ENCODE measurements around the gene TMEM30A.
A peak's percentile ranks its signal among the peaks of the same experiment; 100 is the strongest.

Gene TMEM30A

DNA sequence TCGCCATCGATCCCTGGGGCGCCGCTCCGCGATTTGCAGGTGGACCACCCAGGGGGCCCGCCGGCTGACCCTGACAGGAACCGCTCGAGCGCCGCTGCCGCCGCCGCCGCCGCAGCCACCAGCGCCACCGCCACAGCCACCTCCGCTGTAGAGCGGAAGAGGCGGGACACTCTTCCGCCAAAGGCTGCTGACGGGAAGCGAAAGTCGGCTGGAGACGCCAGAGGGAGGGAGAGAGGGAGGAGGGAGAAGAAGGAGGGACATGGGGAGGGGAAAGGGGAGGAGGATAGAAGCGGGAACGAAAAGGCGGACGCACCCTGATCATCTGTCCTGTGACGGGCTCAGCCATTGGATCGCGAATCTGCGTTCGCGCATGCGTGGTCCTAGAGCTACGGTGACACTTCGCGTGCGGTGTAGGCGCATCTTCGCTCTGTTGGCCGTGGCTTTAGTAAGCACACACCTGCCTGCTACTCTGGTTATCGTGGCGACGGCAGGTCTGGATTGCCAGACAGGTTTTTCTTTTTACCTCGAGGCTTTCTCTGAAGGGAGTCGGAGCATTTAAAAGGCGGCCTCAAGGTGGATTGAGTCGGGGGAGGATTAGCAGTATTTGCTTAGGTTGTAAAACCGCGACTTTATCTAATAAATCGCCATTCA is at the start of gene TMEM30A:
TSS of gene TMEM30A (minus strand) at position 161 of the 651 bp plus-strand sequence. CDS start at position 7, 154 bp downstream.
- DNase-seq = peak; percentile 98

DNA sequence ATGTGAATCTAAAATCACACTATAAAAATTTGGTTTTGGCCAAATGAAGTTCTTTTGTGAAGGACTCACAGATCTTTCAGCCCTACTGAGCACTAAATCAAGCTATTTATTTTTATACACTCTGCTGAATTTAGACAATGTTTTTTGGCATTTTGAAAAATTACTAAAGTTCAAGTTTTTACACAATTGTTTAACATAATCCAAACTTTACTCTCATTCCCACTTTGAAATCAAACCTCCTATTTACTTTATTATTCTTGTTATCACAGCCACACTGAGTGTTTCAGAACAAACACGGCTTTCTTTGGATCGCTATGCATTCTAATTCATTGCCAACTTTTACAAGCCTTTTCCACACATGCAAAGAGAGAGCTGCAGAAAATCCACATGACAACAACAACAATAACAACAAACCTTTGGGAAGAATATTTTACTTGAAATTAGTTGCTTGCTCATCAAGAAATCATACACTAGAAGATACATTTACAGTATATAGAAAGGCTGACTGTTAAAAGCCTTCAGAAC is 49.1 kb upstream of the TMEM30A start:
- no peak for DNase-seq

DNA sequence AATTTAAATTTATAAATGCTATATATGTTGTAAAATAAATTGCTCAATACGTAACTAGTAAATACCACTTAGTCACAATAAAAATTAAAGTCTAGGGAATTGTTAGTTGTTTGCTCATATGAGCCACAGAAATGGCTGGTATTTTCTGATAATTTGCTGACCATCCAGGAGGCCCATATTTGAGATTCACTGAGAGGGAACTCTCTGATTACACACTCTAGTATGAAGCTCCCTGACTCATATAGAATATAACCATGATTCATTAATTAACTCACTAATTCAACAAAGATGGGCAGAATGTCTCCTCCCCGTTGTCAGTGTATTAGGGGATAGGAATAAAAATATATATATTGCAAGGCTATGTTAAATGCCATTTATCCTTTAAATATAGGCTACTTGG is 46.6 kb upstream of the TMEM30A start:
- no peak for DNase-seq

DNA sequence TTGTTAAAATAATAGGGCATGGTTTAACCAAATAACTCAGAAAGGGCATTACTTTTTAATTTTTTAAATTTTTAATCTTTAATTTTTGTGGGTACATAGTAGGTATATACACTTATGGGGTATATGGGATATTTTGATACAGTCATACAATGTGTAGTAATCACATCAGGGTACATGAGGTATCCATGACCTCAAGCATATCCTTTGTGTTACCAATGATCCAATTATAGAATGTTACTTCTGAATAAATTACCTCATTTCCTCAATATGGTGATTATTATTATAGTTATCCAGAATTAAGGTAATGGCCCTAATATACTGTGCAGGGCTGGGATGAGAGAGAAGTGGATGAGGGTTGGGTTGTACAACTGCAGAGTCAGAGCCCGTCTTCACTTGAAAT is 45.1 kb upstream of the TMEM30A start:
- DNase-seq = no peak

DNA sequence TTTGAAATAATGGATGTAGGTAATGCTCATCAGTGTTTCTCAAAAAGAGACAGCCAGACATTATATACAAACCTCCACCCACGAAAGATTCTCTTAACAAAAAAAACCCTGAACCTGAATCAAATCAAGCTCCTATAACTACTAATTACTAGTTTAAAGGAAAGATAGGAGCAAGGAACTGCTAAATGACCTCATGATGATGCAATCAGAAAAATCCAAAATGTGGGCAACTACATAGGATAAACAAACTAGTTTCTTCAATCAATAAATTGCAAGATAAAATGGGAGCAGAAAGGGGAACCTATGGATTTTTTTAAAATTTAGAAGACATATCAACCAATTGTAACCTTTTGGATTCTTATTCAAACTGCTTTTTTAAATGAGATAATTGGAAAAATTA is 43.2 kb upstream of the TMEM30A start:
- no peak for DNase-seq

DNA sequence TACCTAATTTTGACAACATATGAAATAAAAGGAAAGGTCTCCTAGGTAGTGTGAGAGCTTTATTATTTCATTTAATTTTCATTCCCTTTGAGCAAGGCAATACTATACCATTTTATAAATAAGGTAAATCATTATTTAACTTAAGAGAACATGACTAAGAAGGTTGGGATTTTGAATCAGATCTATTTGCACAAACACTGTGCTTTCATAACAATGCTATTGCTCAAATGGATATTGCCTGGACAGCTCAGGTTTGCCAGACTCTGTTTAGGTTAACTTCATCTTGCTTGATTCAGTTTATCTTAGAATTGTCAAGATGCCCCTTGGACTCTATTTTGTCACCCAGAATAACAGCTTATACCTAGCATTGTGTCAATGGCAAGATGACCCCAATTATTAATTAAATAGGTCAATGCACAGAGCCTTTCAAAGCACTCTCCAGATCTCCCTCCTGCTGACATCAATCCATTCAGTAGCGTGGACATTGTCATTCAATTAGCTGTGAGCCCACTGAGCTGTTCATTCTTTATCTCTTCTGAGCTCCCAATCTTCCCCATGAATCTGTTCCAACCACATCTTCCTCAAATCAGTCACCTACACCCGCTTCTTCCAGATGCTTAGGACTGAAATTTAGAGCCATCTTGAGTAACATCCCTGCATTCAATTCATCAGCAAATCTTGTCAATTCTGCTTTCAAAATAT is 42.1 kb upstream of the TMEM30A start:
- no peak for DNase-seq

DNA sequence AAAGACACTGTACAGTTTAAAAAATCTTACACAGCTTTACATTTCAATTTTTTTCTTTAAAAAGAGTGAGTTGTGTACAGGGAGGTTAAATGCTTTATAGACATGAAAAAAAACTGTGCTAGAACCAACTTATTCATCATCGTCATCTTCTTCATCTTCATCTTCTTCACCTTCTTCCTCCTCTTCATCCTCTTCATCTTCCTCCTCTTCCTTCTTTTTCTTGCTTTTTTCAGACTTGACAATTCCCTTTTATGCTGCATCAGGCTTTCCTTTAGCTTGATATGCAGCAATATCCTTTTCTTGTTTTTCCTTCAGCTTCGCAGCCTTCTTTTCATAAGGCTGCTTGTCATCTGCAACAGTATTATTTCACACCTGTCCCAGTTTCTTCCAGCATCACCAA is 34.3 kb upstream of the TMEM30A start:
- DNase-seq = no peak

DNA sequence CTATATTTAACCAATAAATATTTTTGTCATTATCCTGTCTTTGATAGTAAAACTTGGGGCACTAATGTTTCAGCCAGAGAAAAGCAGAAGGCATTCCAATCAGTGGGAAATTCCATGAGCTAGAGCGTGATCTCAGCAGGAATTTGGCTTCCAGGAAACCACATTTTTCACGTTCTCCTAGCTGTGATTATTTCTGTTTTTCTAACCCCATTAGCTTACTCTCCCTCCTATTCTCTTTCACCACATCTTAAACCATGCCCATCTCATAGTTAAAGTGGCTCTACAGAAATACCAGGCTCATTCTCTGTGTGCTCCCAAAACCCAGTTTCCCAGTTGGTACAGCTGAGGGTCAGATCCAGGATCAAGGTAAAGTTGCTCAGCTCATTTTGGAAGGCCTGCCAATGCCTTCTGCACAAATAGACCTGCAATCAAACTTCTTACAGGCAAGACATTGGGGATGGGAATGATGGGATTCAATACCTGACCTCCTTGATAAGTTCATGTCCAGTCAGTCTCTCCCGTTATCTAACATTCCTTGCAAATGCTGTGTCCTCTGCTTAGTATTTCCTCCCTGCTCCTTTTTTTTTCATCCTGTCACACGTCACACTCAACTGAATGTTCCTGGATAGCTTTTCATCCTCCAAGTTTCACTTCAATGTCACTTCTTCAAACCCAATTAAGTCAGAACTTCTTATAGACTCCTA is 33.1 kb upstream of the TMEM30A start:
- no peak for DNase-seq

DNA sequence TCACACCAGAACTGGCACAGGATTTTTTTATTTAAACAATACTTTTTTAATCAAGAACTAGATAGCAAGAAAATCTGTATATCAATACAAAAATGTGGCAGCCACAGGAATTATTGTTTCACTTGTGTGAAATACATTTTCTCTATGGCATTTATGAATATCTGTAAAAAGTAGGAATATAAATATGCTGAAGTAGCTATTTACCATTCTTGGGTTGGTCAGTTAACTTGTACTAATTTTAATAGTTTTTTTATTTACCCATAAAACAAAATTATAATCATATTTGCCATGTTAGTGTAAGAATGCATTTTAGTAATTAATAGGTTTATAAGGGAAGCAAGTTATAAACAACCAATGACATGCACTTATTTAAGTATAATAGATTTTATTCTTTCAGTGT is 31.4 kb upstream of the TMEM30A start:
- DNase-seq = no peak

DNA sequence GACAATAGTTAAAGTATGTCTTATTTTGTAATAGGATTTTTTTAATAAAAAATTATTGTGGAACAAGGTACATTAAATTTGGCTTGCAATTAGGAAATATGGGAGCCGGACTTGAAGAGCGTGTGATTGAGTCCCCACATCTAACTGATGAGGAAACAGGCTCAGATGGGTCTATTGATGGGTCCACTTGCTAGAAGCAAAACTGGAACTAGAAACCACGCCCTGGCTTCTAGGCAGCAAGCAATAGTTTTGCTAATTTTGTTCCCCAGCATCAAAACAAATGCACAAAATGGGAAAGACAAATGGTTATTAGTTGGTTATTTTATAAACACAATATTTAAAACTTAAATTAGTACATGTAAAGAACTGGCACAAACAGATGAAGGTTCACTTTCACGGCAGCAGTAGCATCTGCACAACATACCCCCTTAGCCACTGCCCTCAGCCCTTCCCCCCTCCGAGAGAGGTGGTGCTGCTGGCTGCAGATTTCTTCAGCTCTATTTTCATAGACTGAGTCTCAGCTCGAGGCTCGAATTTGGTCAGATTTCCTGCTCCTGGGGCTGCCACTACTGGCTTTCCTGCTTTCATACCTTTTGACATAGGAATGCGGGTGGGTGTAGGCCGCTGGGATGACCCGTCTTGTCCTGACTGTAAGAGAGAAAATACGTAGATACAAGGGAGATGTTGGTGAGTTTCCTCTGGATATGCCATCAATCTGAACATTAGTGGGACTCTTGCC is 23.8 kb upstream of the TMEM30A start:
- no peak for DNase-seq

DNA sequence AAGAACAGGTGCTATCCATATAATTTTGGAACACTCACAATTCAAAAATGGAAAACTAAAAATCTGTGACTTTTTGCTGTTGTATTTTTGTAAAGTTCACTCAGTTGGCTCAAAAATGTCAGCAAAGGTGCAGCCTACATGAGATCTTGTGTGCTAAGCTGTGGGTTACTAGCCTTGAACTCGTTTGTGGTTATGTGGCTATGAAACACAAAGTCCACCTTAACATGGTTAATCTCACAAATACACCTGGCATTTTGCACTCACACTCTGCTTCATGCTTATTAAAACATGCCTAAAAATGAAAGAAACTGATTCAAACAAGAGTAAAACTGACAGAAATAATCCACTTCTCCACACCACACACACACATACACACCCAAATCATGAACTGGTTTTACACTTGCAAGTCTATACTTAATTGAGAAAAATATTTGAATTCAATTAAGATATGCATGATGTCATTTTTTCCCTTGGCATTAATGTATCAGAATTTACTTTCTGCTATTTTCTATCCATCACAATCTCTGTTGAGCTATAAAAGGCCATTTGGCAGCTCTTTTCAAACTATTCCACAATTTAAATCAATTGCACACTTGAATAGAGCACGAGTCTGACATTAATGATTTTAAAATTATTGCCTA is 22.9 kb upstream of the TMEM30A start:
- no peak for DNase-seq

DNA sequence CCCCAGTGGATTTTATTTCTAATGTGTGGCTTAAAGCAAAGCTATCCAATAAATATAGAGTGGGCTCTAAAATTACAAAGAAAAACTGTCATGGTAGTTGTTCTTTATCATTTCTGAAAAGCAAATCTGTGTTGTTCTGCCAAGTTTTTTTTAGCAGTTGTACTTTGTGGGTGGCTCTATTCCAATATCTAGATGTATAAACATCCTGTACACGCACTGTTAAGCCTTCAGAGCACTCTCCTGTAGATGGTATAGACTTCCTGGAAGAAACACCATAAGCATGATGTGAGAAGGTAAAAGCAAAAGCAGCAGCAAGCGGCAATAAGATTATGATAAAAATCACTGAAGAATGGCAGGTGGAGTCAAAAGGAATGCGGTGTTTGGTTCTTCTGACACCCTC is 21.5 kb upstream of the TMEM30A start:
- no peak for DNase-seq

DNA sequence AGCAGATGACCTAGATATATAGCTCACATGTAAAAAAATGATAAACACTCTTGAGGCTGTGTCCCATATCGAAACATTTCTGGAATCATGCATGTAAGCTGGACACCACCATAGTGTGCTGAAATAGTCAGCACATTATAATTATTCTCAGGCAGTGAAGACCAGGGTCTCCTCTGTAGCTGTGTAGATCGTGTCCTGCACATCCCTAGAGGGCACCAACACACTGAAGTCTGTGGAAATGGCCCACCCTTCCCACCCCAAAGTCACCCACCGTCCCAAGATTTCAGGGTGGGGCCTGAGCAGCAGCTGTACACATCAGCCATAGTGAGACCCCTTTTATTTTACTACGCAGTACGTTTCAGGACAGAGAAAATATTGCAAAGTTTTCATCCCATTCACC is 21.0 kb upstream of the TMEM30A start:
- DNase-seq = no peak

DNA sequence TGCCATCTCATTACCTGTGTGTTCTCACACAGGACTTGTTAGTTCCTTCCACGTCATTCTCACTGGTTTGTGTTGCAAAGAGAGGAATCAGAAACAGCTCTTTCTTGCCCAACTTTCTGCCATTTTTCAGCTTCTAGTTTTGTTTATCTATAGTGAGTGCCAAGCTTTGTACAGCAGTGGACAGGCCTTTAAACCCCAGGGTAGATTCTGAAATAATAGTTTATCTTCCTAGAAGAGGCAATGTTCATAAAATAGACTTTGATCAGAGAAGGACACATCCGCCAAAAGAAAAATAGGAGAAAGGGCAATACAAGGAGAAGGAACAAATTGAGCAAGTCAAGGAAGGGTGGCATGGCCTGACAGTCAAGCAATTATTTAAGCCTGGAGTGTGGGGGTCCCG is 17.7 kb upstream of the TMEM30A start:
- no peak for DNase-seq

DNA sequence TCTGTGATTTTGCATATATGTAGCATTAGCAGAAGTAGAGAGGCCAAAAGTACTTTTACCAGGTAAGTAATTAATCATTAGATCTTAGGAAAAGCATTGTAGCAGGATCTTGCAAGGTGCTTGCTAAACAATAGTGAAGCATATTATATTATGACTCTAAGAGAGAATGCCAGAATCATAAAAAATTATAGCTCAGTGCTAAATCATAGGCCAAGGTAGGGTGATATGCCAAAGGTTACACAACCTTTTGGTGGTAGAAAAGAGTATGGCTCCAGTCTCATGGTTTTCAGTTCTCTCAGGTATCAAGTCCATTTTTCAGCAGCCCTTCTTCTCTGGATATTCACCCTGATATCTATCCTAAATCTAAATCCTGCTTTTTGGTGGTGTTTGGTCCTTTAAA is 16.9 kb upstream of the TMEM30A start:
- DNase-seq = no peak

DNA sequence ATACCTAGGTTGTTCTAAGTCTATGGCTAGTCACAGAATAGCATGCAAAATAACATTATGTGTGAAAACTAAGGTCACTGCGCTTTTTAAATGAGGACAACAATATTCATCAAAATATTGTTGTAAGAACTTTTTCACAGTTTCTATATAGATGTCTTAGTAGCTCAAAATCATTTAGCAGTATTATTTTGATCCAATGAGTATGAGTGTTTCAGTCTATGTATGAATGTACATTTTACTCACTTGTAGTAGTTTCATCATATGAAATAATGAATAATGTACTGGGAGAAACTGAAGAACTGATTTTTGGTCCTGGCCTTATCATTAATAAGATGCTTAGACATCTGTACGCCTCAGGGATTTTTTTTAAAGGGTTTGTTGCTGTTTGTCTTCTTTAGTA is 16.5 kb upstream of the TMEM30A start:
- no peak for DNase-seq

DNA sequence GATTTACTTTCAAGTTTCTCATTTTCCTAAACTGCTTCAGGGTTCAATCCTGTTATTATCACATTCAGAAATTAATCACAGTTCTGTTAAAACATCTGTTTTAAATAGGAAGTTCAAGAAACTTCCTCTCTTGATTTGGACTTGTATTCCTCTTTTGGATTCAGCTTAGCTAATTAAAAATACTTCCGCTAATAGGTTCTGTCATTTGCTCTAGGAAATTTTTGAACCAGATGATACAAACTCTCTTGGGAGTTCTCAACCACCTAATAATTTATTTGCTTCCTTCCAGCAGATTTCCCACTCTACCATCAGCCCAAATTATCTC is 15.9 kb upstream of the TMEM30A start:
- DNase-seq = no peak

DNA sequence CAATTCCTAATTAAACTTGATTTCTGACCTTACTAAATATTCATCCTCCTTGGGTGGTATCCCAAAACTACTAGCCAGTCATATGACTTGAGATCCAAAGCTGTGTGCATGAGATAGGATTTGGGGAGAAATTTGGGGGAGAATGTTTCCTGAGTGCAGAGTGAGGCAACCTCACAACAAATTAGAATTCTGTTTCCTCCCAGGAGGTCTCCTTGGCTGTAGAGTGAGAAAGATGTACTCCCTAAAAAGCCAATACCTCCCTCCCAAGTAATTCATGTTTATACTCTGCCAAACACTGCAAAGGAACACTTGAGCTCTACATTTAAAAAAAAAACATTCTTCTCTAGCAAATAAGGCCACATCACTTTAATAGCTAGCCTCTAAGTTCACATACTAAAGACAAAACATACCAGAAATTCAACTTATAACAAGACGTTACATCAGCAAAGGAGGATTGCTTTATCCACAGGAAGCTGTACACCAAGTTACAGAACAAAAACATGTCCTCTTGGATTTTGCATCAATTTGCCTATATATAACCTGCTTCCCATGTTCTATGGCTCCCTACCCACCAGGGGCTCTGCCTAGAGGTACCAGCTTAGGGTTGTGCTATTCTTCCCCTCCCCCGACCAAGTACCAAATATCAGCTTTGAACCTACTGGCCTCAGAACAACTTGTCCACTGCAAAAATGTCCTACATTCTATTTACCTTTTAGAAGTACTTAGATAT is 15.4 kb upstream of the TMEM30A start:
- no peak for DNase-seq

DNA sequence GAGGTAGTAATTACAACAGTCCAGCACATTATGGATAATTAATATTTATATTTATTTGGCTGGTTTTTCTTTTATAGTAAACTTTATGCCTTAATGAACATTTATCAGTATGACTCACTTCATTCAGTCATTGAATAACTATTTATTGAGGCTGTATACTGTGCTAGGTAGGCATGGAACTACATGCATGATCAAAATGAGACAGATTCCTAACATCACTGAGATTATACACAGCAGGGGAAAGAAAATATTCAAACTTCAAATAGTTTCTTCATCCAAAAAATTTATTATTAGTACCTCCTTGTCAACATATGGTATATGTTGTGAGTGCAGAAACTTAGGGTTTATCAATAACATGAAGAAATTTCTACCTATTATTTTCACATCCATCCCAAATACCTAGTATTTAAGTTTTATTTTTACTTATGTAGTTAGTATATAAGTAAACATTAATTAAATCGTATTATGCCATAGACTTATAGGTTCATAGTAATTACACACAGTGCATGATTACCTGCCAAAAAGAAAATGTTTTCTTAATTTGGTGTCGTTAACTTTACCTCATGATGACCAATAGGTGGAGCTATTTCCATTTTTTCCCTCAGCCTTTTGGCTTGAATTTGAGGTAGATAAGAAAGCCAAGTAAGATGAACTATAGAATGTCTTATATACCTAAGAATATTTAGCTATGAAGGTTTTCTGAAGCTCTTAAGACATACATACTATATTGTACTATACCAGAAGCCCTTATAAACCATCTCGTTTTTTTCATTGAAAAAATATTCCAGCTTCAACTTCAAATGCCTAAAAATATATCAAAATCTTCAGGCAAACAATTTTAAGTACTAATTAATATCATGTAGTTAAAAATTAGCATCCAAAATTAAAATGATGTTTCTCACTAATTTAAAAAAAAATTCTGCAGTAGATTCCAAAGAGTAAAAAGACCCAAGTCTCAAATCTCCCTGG is 12.5 kb upstream of the TMEM30A start:
- peak; percentile 71 for DNase-seq

DNA sequence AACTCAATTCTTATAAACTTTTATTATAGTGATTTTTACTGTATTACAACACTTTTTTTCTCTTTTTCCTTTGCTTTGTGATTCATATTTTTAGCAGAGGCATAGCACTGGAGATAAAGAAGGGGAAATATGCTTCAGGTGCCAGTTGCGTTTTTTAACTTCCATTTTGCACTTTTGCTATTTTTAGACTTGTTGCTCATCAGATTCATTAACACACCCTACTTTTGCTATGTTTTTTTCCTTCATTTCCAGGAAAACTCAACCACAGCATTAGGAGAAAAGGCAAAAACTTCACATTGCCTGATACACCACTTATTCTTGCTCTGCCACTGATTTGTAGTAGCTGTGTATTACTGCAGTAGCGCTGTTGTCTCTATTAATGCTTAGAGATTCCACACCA is 8.0 kb upstream of the TMEM30A start:
- no peak for DNase-seq

DNA sequence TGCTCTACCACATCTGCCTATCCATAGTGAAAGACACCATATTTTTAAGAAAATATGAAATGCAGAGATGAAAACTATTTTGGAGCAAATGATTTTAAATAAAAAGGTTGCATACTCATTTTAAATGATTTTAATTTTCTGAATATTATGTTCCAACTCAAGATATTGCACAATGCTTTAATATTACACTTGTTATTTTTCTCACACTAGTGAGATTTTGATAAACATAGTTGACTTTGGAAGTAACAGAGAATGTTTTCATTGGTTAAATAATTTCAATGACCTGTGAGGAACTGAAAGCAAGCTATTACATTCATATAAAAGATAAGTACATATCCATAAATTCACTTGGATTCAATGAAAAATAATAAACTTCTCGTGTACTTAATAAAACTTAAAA is 7.2 kb upstream of the TMEM30A start:
- DNase-seq = no peak
